Measurements from ENCODE around the gene PLIN3.
"Not testable (repeated sequence)": the region's sequence is repeated elsewhere in the genome, so short reads cannot be mapped to it uniquely, and the experiment has no call there.

DNA sequence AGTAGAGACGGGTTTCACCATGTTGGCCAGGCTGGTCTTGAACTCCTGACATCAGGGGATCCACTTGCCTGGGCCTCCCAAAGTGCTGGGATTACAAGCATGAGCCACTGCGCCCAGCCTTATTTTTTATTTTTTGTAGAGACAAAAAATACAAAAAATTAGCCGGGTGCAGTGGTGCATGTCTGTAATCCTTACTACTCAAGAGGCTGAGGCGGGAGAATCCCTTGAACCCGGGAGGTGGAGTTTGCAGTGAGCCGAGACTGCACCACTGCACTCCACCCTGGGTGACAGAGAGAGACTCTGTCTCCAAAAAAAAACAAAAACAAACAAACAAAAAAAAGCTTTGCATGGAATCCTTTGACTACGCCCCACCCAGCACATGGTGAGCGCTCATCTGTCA is 14.0 kb downstream of the PLIN3 start:
- TF ChIP-seq, protein P1, sequence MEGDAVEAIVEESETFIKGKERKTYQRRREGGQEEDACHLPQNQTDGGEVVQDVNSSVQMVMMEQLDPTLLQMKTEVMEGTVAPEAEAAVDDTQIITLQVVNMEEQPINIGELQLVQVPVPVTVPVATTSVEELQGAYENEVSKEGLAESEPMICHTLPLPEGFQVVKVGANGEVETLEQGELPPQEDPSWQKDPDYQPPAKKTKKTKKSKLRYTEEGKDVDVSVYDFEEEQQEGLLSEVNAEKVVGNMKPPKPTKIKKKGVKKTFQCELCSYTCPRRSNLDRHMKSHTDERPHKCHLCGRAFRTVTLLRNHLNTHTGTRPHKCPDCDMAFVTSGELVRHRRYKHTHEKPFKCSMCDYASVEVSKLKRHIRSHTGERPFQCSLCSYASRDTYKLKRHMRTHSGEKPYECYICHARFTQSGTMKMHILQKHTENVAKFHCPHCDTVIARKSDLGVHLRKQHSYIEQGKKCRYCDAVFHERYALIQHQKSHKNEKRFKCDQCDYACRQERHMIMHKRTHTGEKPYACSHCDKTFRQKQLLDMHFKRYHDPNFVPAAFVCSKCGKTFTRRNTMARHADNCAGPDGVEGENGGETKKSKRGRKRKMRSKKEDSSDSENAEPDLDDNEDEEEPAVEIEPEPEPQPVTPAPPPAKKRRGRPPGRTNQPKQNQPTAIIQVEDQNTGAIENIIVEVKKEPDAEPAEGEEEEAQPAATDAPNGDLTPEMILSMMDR (IDR thresholded peaks at IDR 0.05), result not testable (repeated sequence)
- TF ChIP-seq POLR2A, POLR2AphosphoS5 (IDR thresholded peaks at IDR 0.05): not testable (repeated sequence)

Data from prostate gland (tissue), 2 donors.